K562 (cell line): ENCODE data around the gene BTN3A1. TPM values are rescaled to one million over a fixed set of nuclear protein-coding genes. Genes with fewer than 3 reads are reported as not detected.

Source experiments
- ELF1 ChIP-seq: fragments of 200-800 bp; sonication (Bioruptor generic); IDR thresholded peaks from 2 replicates; pipeline ENCODE4 v1.6.1; 2016; ENCODE audit warnings: missing genetic modification characterization, missing compliant biosample characterization
- FOXK1 ChIP-seq: sonication (generic); formaldehyde crosslinking; IDR thresholded peaks from 2 replicates; pipeline ENCODE4 v1.8.0; 2022; ENCODE audit warnings: missing genetic modification reagents, mild to moderate bottlenecking, borderline replicate concordance
- ILF3 ChIP-seq: fragments of 450-650 bp; IDR thresholded peaks from 2 replicates; pipeline ENCODE4 v1.6.1; 2018; ENCODE audit warnings: antibody characterized with exemption, mild to moderate bottlenecking, moderate library complexity, borderline replicate concordance
- MTA2 ChIP-seq: fragments of 450-650 bp; IDR thresholded peaks from 2 replicates; pipeline ENCODE4 v1.6.1; 2016; ENCODE audit warnings: low read depth
- NCOA6 ChIP-seq: fragments of 450-650 bp; IDR thresholded peaks from 2 replicates; pipeline ENCODE4 v1.6.1; 2017; ENCODE audit warnings: mild to moderate bottlenecking
- SRSF7 ChIP-seq: fragments of 200-400 bp; formaldehyde crosslinking; optimal IDR thresholded peaks from 2 replicates; pipeline ENCODE3; 2017; ENCODE audit warnings: mild to moderate bottlenecking, low read depth, low read length
- ZNF318 ChIP-seq, 2 experiments: fragments of 450-650 bp; IDR thresholded peaks; 2 replicates each; pipeline ENCODE4 v1.6.1; 2016; ENCODE audit warnings: mild to moderate bottlenecking in 2 of 2, borderline replicate concordance in 1 of 2, low read depth in 1 of 2, moderate library complexity in 1 of 2
- ZNF395 ChIP-seq: fragments of 200-800 bp; sonication (Bioruptor generic); IDR thresholded peaks from 2 replicates; pipeline ENCODE4 v1.6.1; 2017; ENCODE audit warnings: missing genetic modification characterization, missing compliant biosample characterization
- ZNF586 ChIP-seq: fragments of 450-650 bp; formaldehyde crosslinking; conservative IDR thresholded peaks from 2 replicates; pipeline ENCODE4 v1.4.0; 2020; ENCODE audit warnings: mild to moderate bottlenecking, moderate library complexity
- polyA plus RNA-seq, 8 experiments: library from polyadenylated mRNA; depleted of rRNA in 4 of 8; stranded (reverse) in 5 of 8; unstranded in 3 of 8; fragments of >200 nt; fragmentation: Nextera tagmentation in 2 of 8; fragmentation: Illumina TruSeq in 1 of 8; extraction: Ambion mirVana in 2 of 8; extraction: Trizol in 1 of 8; gene quantifications; 2 replicates each; pipeline versions ENCODE4 v1.2.1 to v1.2.3, GENCODE V29; 2011 to 2014; ENCODE audit warnings: inconsistent platforms in 1 of 8, missing spikeins in 1 of 8
- total RNA-seq, 7 experiments: library from RNA; depleted of rRNA in 6 of 7; stranded (reverse); fragments of >200 nt in 6 of 7; fragmentation: Illumina TruSeq in 2 of 7; extraction: Trizol in 2 of 7; gene quantifications; 2 replicates each; pipeline versions ENCODE4 v1.2.1 to v1.2.3, GENCODE V29; 2011 to 2021; ENCODE audit warnings: low replicate concordance in 1 of 7
- TF ChIP-seq, protein P1 (sequence below): fragments of 250-450 bp; sonication (Bioruptor Pico); IDR thresholded peaks from 2 replicates; pipeline ENCODE4 v1.6.1; 2021; ENCODE audit warnings: mild to moderate bottlenecking
- TF ChIP-seq, protein P2 (sequence below), 2 experiments: fragments of 200-800 bp in 1 of 2; sonication (Bioruptor generic) in 1 of 2; sonication (generic) in 1 of 2; formaldehyde crosslinking in 1 of 2; IDR thresholded peaks in 1 of 2; conservative IDR thresholded peaks in 1 of 2; 2 replicates each; pipeline versions ENCODE4 v1.5.0 to v1.6.1; 2016 to 2020; ENCODE audit warnings: missing compliant biosample characterization in 1 of 2, missing genetic modification characterization in 1 of 2, missing genetic modification reagents in 1 of 2

Gene BTN3A1
- total and polyA plus RNA-seq, 9 of the 15 experiments (the other 6 are each of a cell fraction or from before 2014, with no cell fraction given) = 0.84 to 8.5 (median 3.9) TPM

- TF ChIP-seq SRSF7 (no peak), ELF1 (tag) (no peak), ZNF586 (CRISPR knock-in tag) (no peak), ZNF318 (IDR thresholded peaks at IDR 0.05; ENCODE audit: borderline replicate concordance in 1 of 2, low read depth in 1 of 2) (no peak), MTA2 (no peak), NCOA6 (no peak), ILF3 (no peak), FOXK1 (CRISPR knock-in tag) (no peak), ZNF395 (no peak)
- TF ChIP-seq, protein P1, sequence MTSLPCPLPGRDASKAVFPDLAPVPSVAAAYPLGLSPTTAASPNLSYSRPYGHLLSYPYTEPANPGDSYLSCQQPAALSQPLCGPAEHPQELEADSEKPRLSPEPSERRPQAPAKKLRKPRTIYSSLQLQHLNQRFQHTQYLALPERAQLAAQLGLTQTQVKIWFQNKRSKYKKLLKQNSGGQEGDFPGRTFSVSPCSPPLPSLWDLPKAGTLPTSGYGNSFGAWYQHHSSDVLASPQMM = no peak
- TF ChIP-seq, protein P2, sequence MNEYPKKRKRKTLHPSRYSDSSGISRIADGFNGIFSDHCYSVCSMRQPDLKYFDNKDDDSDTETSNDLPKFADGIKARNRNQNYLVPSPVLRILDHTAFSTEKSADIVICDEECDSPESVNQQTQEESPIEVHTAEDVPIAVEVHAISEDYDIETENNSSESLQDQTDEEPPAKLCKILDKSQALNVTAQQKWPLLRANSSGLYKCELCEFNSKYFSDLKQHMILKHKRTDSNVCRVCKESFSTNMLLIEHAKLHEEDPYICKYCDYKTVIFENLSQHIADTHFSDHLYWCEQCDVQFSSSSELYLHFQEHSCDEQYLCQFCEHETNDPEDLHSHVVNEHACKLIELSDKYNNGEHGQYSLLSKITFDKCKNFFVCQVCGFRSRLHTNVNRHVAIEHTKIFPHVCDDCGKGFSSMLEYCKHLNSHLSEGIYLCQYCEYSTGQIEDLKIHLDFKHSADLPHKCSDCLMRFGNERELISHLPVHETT (CRISPR knock-in tag; conservative IDR thresholded peaks at IDR 0.05 in 1 of 2, IDR thresholded peaks at IDR 0.05 in 1 of 2) = no peak
These were observed 19.4 kb downstream of the BTN3A1 start (continued) for GRCh38 chr6:26421259-26422144.
